ENCODE measurements around the gene TUSC1. TPM values are rescaled to one million over a fixed set of nuclear protein-coding genes. Genes with fewer than 3 reads are reported as not detected.

Gene TUSC1
- total RNA-seq, 1 experiment from 2014 or later = not detected

- no peak for DNase-seq
- H3K79me1 ChIP-seq (ENCODE audit: insufficient read depth, low read depth, low read length, poor library complexity, severe bottlenecking) = no peaks in the 10 kb centered on the region
- H3K56ac ChIP-seq (ENCODE audit: insufficient read length, low read depth, low read length) = no peak overlapping the region
- no peak overlapping the region for H2BK12ac ChIP-seq (ENCODE audit: insufficient read length, low read depth, low read length)
- H3K27me3 ChIP-seq (ENCODE audit: insufficient read depth, low read length) = no peaks in the 10 kb centered on the region
- H3T11ph ChIP-seq (ENCODE audit: low read length) = no peak overlapping the region
- no peak overlapping the region for H3K4me3 Mint-ChIP-seq
- no peaks in the 10 kb centered on the region for H3K4me1 Mint-ChIP-seq
- H3K9ac ChIP-seq (ENCODE audit: extremely low read depth, insufficient read length, low read length) = no peak overlapping the region
- H4K5ac ChIP-seq (ENCODE audit: insufficient read length, low read depth, low read length) = no peak overlapping the region
- H4K8ac ChIP-seq (replicated peaks; ENCODE audit: insufficient read length, low read depth, low read length) = no peak overlapping the region
- no peaks in the 10 kb centered on the region; the same call in 1 of the 2 replicates for H3K27me3 Mint-ChIP-seq (ENCODE audit: low read depth)
- no peak overlapping the region for H2AK5ac ChIP-seq (ENCODE audit: insufficient read length, low read length)
- no peak overlapping the region for H2BK15ac ChIP-seq (ENCODE audit: low read depth, low read length)
- no peaks in the 10 kb centered on the region for H3K4me1 ChIP-seq (ENCODE audit: insufficient read depth, low read length)
- H3K79me2 ChIP-seq (ENCODE audit: insufficient read depth, low read length) = no peaks in the 10 kb centered on the region
- no peaks in the 10 kb centered on the region for H3K36me3 Mint-ChIP-seq (ENCODE audit: insufficient read depth in 1 of 3, low read depth in 3 of 3)
- no peak overlapping the region for H4K91ac ChIP-seq (ENCODE audit: insufficient read length, low read depth, low read length)
- H3K27ac ChIP-seq (ENCODE audit: insufficient read length, low read depth, low read length) = no peak overlapping the region
- H2AFZ ChIP-seq (ENCODE audit: low read length) = no peak overlapping the region
- H3K4me2 ChIP-seq (ENCODE audit: insufficient read depth, insufficient read length, low read length) = no peak overlapping the region
- H2BK5ac ChIP-seq (ENCODE audit: insufficient read length, low read length) = no peak overlapping the region
- WGBS (ENCODE audit: extremely low coverage, insufficient read length, low lambda C conversion rate) = no CpG with 5 or more reads among the region's 3 CpGs
- no peaks in the 10 kb centered on the region for H4K20me1 ChIP-seq (ENCODE audit: control insufficient read depth, insufficient read depth, insufficient read length)
- no peak overlapping the region for H3K4ac ChIP-seq (ENCODE audit: low read depth, low read length)
- H3K14ac ChIP-seq (ENCODE audit: insufficient read depth, low read length) = no peak overlapping the region
- no peaks in the 10 kb centered on the region for H3K9me3 ChIP-seq (ENCODE audit: control insufficient read depth, low read depth, low read length)
- H3K23me2 ChIP-seq (ENCODE audit: insufficient read length, low read depth, low read length, poor library complexity, severe bottlenecking) = no peaks in the 10 kb centered on the region
- no peak for TF ChIP-seq CTCF (conservative IDR thresholded peaks at IDR 0.05)
- no peak overlapping the region for H3K18ac ChIP-seq (ENCODE audit: insufficient read length, low read depth, low read length)
- no peak overlapping the region; a peak in 1 of 7 replicates for H3K27ac Mint-ChIP-seq
- no peak overlapping the region for H3K23ac ChIP-seq (ENCODE audit: insufficient read length, low read depth, low read length)
- H3K9me3 Mint-ChIP-seq = no peaks in the 10 kb centered on the region
- no peak overlapping the region for H2BK120ac ChIP-seq (ENCODE audit: low read depth, low read length, poor library complexity, severe bottlenecking)
- no peak overlapping the region for H2BK20ac ChIP-seq (ENCODE audit: low read depth, low read length, poor library complexity, severe bottlenecking)
Measured at GRCh38 chr9:25629231-25629630, 49.0 kb downstream of the TUSC1 start.

All from H9 (cell line).